ENCODE results near the gene POLN. TPM values are rescaled to one million over a fixed set of nuclear protein-coding genes. Genes with fewer than 3 reads are reported as not detected.
A peak's percentile ranks its signal among the peaks of the same experiment; 100 is the strongest.

Gene POLN
- total RNA-seq, 1 experiment from 2014 or later: 3.5 TPM

DNA sequence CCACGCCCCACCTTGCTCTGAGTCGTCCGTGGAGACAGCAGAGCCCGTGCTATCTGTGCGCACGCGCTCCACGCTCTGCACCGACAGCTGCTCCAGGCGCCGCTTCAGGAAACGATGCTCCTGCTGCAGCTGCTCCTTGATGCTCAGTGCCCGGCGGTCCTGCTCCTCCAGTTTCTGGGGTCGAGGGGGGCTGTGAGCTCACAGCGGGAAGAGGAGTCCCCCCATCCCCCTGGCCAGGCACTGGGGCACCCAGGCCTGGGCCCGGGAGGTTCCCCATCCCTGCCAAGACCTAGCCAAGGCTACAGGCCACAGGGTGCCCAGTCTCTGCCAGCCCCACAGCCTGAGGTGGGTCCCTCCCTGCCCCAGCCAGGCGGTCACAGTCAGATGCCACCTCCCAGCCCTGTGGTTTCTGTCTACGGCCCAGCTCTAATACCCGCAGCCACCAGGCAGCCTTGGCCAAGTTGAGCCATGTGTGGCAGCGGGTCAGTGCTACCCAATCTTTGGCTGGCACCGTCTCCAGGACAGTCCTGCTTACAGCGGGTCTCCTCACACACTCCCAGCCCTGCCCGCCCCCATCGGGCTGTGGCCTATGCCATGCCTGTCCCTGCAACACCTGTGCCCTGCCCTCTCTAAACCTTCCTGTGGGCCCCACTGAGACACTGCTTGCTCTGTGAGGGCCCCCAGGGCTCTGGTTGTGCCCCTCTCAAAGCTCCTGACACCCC is 9.3 kb upstream of the POLN start:
- ChIA-PET CTCF (no interaction called here), POLR2A (no interaction called here)
- no peaks in the 10 kb centered on the region for H3K9me3 Mint-ChIP-seq
- peaks cover 13% of the 10 kb centered on the region; the same call in 1 of the 2 replicates for H3K4me1 Mint-ChIP-seq
- ATAC-seq: no peak
- H3K4me3 Mint-ChIP-seq: no peak overlapping the region
- no peaks in the 10 kb centered on the region for H3K36me3 Mint-ChIP-seq
- H3K27me3 Mint-ChIP-seq (ENCODE audit: low read depth): no peaks in the 10 kb centered on the region
- TF ChIP-seq, protein P1, sequence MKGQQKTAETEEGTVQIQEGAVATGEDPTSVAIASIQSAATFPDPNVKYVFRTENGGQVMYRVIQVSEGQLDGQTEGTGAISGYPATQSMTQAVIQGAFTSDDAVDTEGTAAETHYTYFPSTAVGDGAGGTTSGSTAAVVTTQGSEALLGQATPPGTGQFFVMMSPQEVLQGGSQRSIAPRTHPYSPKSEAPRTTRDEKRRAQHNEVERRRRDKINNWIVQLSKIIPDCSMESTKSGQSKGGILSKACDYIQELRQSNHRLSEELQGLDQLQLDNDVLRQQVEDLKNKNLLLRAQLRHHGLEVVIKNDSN (CRISPR knock-in tag; IDR thresholded peaks at IDR 0.05): no peak
- no peak for TF ChIP-seq ZNF317 (CRISPR knock-in tag; IDR thresholded peaks at IDR 0.05; ENCODE audit: borderline replicate concordance, low read depth)
- no peak for TF ChIP-seq NFE2L1 (CRISPR knock-in tag; IDR thresholded peaks at IDR 0.05)
- TF ChIP-seq, protein P2, sequence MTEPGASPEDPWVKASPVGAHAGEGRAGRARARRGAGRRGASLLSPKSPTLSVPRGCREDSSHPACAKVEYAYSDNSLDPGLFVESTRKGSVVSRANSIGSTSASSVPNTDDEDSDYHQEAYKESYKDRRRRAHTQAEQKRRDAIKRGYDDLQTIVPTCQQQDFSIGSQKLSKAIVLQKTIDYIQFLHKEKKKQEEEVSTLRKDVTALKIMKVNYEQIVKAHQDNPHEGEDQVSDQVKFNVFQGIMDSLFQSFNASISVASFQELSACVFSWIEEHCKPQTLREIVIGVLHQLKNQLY (CRISPR knock-in tag; IDR thresholded peaks at IDR 0.05): no peak
- TF ChIP-seq, protein P3, sequence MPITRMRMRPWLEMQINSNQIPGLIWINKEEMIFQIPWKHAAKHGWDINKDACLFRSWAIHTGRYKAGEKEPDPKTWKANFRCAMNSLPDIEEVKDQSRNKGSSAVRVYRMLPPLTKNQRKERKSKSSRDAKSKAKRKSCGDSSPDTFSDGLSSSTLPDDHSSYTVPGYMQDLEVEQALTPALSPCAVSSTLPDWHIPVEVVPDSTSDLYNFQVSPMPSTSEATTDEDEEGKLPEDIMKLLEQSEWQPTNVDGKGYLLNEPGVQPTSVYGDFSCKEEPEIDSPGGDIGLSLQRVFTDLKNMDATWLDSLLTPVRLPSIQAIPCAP (CRISPR knock-in tag; IDR thresholded peaks at IDR 0.05): no peak
- TF ChIP-seq ZNF671 (CRISPR knock-in tag; IDR thresholded peaks at IDR 0.05): no peak
- no peak for TF ChIP-seq JAZF1 (CRISPR knock-in tag; IDR thresholded peaks at IDR 0.05)
- TF ChIP-seq, protein P4, sequence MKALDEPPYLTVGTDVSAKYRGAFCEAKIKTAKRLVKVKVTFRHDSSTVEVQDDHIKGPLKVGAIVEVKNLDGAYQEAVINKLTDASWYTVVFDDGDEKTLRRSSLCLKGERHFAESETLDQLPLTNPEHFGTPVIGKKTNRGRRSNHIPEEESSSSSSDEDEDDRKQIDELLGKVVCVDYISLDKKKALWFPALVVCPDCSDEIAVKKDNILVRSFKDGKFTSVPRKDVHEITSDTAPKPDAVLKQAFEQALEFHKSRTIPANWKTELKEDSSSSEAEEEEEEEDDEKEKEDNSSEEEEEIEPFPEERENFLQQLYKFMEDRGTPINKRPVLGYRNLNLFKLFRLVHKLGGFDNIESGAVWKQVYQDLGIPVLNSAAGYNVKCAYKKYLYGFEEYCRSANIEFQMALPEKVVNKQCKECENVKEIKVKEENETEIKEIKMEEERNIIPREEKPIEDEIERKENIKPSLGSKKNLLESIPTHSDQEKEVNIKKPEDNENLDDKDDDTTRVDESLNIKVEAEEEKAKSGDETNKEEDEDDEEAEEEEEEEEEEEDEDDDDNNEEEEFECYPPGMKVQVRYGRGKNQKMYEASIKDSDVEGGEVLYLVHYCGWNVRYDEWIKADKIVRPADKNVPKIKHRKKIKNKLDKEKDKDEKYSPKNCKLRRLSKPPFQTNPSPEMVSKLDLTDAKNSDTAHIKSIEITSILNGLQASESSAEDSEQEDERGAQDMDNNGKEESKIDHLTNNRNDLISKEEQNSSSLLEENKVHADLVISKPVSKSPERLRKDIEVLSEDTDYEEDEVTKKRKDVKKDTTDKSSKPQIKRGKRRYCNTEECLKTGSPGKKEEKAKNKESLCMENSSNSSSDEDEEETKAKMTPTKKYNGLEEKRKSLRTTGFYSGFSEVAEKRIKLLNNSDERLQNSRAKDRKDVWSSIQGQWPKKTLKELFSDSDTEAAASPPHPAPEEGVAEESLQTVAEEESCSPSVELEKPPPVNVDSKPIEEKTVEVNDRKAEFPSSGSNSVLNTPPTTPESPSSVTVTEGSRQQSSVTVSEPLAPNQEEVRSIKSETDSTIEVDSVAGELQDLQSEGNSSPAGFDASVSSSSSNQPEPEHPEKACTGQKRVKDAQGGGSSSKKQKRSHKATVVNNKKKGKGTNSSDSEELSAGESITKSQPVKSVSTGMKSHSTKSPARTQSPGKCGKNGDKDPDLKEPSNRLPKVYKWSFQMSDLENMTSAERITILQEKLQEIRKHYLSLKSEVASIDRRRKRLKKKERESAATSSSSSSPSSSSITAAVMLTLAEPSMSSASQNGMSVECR (CRISPR knock-in tag; IDR thresholded peaks at IDR 0.05; ENCODE audit: borderline replicate concordance): no peak
- no peak for TF ChIP-seq NR2C2 (CRISPR knock-in tag; IDR thresholded peaks at IDR 0.05)
- TF ChIP-seq GRHL2 (CRISPR knock-in tag; IDR thresholded peaks at IDR 0.05; ENCODE audit: insufficient replicate concordance, severe bottlenecking): no peak
- no peak for DNase-seq (ENCODE audit: low spot score)
- no peak overlapping the region for H3K27ac Mint-ChIP-seq

DNA sequence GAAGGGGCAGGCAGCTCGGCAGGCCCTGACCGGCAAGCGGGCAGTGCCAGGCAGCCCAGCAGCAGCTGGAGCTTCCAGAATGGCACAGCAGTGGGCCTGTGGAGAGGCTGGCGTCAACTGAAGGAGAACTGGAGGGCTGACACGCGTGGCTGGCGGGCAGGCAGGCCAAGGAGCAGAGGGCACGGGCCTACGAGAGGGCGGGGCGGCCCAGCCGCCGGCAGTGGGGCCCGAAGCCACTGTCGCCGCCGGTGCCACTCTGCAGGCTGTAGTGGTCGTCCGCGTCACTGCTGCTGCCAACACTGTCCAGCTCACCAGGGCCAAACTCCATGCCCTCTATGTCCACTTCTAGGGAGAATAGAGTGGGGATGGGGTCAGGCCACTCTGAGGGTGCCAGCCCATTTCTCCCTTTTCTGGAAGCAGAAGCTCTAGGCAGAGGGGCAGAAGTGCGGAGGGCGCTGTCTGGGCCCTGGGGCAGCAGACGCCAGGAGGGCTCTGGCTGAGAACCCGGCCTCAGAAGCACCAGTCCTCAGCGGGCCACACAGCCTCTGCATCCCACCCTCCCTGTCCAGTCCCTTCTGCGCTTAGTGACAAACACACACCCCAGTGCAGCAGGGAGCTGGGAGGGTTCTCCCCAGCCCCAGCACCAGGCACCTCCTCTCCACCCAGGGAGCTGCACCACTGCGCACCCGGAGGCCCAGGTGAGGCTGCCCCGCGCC is 8.6 kb upstream of the POLN start:
- H3K27me3 Mint-ChIP-seq (ENCODE audit: low read depth): no peaks in the 10 kb centered on the region
- H3K36me3 Mint-ChIP-seq: no peaks in the 10 kb centered on the region
- TF ChIP-seq NFATC4 (CRISPR knock-in tag; IDR thresholded peaks at IDR 0.05) (no peak), ZNF423 (CRISPR knock-in tag; IDR thresholded peaks at IDR 0.05) (no peak), NR1H2 (CRISPR knock-in tag; IDR thresholded peaks at IDR 0.05) (no peak), IRF2 (CRISPR knock-in tag; IDR thresholded peaks at IDR 0.05; ENCODE audit: borderline replicate concordance, low read depth) (no peak)
- TF ChIP-seq, protein P5, sequence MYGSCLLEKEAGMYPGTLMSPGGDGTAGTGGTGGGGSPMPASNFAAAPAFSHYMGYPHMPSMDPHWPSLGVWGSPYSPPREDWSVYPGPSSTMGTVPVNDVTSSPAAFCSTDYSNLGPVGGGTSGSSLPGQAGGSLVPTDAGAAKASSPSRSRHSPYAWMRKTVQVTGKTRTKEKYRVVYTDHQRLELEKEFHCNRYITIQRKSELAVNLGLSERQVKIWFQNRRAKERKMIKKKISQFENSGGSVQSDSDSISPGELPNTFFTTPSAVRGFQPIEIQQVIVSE (CRISPR knock-in tag; IDR thresholded peaks at IDR 0.05; ENCODE audit: borderline replicate concordance): no peak
- TF ChIP-seq, protein P6, sequence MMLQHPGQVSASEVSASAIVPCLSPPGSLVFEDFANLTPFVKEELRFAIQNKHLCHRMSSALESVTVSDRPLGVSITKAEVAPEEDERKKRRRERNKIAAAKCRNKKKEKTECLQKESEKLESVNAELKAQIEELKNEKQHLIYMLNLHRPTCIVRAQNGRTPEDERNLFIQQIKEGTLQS (CRISPR knock-in tag; conservative IDR thresholded peaks at IDR 0.05): no peak
- TF ChIP-seq, protein P7, sequence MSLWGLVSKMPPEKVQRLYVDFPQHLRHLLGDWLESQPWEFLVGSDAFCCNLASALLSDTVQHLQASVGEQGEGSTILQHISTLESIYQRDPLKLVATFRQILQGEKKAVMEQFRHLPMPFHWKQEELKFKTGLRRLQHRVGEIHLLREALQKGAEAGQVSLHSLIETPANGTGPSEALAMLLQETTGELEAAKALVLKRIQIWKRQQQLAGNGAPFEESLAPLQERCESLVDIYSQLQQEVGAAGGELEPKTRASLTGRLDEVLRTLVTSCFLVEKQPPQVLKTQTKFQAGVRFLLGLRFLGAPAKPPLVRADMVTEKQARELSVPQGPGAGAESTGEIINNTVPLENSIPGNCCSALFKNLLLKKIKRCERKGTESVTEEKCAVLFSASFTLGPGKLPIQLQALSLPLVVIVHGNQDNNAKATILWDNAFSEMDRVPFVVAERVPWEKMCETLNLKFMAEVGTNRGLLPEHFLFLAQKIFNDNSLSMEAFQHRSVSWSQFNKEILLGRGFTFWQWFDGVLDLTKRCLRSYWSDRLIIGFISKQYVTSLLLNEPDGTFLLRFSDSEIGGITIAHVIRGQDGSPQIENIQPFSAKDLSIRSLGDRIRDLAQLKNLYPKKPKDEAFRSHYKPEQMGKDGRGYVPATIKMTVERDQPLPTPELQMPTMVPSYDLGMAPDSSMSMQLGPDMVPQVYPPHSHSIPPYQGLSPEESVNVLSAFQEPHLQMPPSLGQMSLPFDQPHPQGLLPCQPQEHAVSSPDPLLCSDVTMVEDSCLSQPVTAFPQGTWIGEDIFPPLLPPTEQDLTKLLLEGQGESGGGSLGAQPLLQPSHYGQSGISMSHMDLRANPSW (CRISPR knock-in tag; conservative IDR thresholded peaks at IDR 0.05; ENCODE audit: low read depth): no peak
- TF ChIP-seq, protein P8, sequence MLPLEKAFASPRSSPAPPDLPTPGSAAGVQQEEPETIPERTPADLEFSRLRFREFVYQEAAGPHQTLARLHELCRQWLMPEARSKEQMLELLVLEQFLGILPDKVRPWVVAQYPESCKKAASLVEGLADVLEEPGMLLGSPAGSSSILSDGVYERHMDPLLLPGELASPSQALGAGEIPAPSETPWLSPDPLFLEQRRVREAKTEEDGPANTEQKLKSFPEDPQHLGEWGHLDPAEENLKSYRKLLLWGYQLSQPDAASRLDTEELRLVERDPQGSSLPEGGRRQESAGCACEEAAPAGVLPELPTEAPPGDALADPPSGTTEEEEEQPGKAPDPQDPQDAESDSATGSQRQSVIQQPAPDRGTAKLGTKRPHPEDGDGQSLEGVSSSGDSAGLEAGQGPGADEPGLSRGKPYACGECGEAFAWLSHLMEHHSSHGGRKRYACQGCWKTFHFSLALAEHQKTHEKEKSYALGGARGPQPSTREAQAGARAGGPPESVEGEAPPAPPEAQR (CRISPR knock-in tag; IDR thresholded peaks at IDR 0.05): no peak
- ATAC-seq (no peak), DNase-seq (ENCODE audit: low spot score) (peak; percentile 8)
- no peak overlapping the region for H3K27ac Mint-ChIP-seq
- POLR2A ChIA-PET: no interaction called here
- no peak overlapping the region for H3K4me3 Mint-ChIP-seq
- H3K4me1 Mint-ChIP-seq: peaks cover 13% of the 10 kb centered on the region; the same call in 1 of the 2 replicates
- peaks cover under 1% of the 10 kb centered on the region; the same call in 1 of the 2 replicates for H3K9me3 Mint-ChIP-seq
- CTCF ChIA-PET: no interaction called here

All from WTC11 (cell line).